Measurements from ENCODE around the gene FSTL4. TPM values are rescaled to one million over a fixed set of nuclear protein-coding genes. Genes with fewer than 3 reads are reported as not detected.

The FSTL4 gene
- total and polyA plus RNA-seq, 2 donors (not counting 1 experiment from before 2014, with no cell fraction given): 0.31 to 6.7 TPM

DNA sequence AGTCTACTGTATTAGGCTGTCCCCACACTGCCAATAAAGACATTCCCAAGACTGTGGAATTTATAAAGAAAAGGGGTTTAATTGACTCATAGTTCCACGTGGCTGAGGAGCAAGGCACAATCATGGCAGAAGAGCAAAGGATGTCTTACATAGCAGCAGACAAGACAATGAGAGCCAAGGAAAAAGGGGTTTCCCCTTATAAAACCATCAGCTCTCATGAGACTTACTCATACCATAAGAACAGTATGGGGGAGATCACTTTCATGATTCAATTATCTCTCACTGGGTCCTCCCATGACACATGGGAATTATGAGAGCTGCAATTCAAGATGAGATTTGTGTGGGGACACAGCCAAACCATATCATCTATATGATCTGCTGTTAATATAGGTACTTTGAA, 14.8 kb upstream of the FSTL4 start:
- Histone ChIP-seq H3K9ac (ENCODE audit: low read length) (no peak overlapping the region), H3K4me1 (ENCODE audit: control insufficient read depth in 2 of 2, insufficient read depth in 2 of 2, low read length in 2 of 2) (no peaks in the 10 kb centered on the region), H3K4me3 (ENCODE audit: control extremely low read depth in 1 of 5, extremely low read depth in 1 of 5, insufficient read depth in 1 of 5, low read depth in 2 of 5, low read length in 4 of 5) (no peak overlapping the region), H3K9me3 (ENCODE audit: control extremely low read depth in 1 of 3, control insufficient read depth in 2 of 3, insufficient read depth in 1 of 3, low read length in 2 of 3) (peaks cover 0 to 2% (median 1%) of the 10 kb centered on the region in 3 donors), H2AFZ (ENCODE audit: insufficient read depth, low read depth, low read length, poor library complexity, severe bottlenecking) (no peak overlapping the region), H3K27me3 (replicated peaks in 1 of 4; ENCODE audit: control extremely low read depth in 1 of 4, control insufficient read depth in 3 of 4, insufficient read depth in 4 of 4, low read length in 3 of 4) (peaks cover 0 to 4% (median 2%) of the 10 kb centered on the region in 4 experiments), H3K27ac (ENCODE audit: low read length in 2 of 2) (no peak overlapping the region), H3K4me2 (replicated peaks; ENCODE audit: low read depth, low read length, poor library complexity, severe bottlenecking) (no peak overlapping the region), H4K20me1 (ENCODE audit: control insufficient read depth, insufficient read depth, low read length, poor library complexity, severe bottlenecking) (no peaks in the 10 kb centered on the region), H3K79me2 (ENCODE audit: control insufficient read depth, insufficient read depth, low read length) (no peaks in the 10 kb centered on the region), H3K36me3 (replicated peaks in 1 of 2; ENCODE audit: control extremely low read depth in 1 of 2, control insufficient read depth in 1 of 2, extremely low read depth in 1 of 2, insufficient read depth in 2 of 2, low read length in 1 of 2) (no peaks in the 10 kb centered on the region)
- CTCF ChIA-PET: interaction anchor here (0.6 kb wide), 1 partner anchor 1026 kb away, joined by 4 read pairs; no protein-coding TSS in a partner anchor
- WGBS (ENCODE audit: insufficient coverage): no CpG with 5 or more reads among the region's 1 CpG
- no peak for TF ChIP-seq EZH2 (IDR thresholded peaks at IDR 0.05; ENCODE audit: borderline replicate concordance, insufficient read depth, low read depth, low read length, poor library complexity, severe bottlenecking)
- TF ChIP-seq, protein P1, sequence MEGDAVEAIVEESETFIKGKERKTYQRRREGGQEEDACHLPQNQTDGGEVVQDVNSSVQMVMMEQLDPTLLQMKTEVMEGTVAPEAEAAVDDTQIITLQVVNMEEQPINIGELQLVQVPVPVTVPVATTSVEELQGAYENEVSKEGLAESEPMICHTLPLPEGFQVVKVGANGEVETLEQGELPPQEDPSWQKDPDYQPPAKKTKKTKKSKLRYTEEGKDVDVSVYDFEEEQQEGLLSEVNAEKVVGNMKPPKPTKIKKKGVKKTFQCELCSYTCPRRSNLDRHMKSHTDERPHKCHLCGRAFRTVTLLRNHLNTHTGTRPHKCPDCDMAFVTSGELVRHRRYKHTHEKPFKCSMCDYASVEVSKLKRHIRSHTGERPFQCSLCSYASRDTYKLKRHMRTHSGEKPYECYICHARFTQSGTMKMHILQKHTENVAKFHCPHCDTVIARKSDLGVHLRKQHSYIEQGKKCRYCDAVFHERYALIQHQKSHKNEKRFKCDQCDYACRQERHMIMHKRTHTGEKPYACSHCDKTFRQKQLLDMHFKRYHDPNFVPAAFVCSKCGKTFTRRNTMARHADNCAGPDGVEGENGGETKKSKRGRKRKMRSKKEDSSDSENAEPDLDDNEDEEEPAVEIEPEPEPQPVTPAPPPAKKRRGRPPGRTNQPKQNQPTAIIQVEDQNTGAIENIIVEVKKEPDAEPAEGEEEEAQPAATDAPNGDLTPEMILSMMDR (IDR thresholded peaks at IDR 0.05): no peak
- Mint-ChIP-seq H3K4me3 (no peak overlapping the region), H3K27ac (no peak overlapping the region), H3K27me3 (peaks cover 46% of the 10 kb centered on the region), H3K9me3 (ENCODE audit: insufficient read depth) (no peaks in the 10 kb centered on the region), H3K4me1 (no peaks in the 10 kb centered on the region)
- POLR2A ChIA-PET: no interaction called here
- no peak for DNase-seq
- no peak for ATAC-seq (ENCODE audit: low read depth)
- intact Hi-C loops (cut with micrococcal nuclease): no loop called here

DNA sequence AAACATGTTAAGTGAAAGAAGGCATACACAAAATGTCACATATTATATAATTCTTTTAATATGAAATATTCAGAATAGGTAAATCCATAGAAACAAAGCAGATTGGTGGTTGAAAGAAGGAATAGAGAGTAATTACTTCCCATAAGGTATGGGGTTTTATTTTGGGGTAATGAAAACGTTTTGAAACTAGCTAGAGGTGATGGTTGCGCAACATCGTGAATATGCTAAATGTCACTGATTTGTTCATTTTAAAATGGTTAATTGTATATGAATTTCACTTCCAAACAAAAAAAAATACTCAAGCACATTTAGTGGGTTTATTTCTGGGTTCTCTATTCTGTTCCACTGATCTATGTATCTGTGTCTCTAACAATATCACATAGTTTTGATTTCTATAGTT, 12.0 kb upstream of the FSTL4 start:
- TF ChIP-seq, protein P1 (IDR thresholded peaks at IDR 0.05): no peak
- TF ChIP-seq EZH2 (IDR thresholded peaks at IDR 0.05; ENCODE audit: borderline replicate concordance, insufficient read depth, low read depth, low read length, poor library complexity, severe bottlenecking): no peak
- H3K79me2 ChIP-seq (ENCODE audit: control insufficient read depth, insufficient read depth, low read length): no peaks in the 10 kb centered on the region
- H3K27me3 Mint-ChIP-seq: peaks cover 36% of the 10 kb centered on the region
- no peaks in the 10 kb centered on the region for H3K36me3 ChIP-seq (replicated peaks in 1 of 2; ENCODE audit: control extremely low read depth in 1 of 2, control insufficient read depth in 1 of 2, extremely low read depth in 1 of 2, insufficient read depth in 2 of 2, low read length in 1 of 2)
- H2AFZ ChIP-seq (ENCODE audit: insufficient read depth, low read depth, low read length, poor library complexity, severe bottlenecking): no peak overlapping the region
- DNase-seq (no peak), ATAC-seq (ENCODE audit: low read depth) (no peak)
- H3K4me1 ChIP-seq (ENCODE audit: control insufficient read depth in 2 of 2, insufficient read depth in 2 of 2, low read length in 2 of 2): no peaks in the 10 kb centered on the region
- no peaks in the 10 kb centered on the region for H3K9me3 Mint-ChIP-seq (ENCODE audit: insufficient read depth)
- no peaks in the 10 kb centered on the region for H3K4me1 Mint-ChIP-seq
- intact Hi-C loops (cut with micrococcal nuclease): no loop called here
- no peaks in the 10 kb centered on the region for H4K20me1 ChIP-seq (ENCODE audit: control insufficient read depth, insufficient read depth, low read length, poor library complexity, severe bottlenecking)
- H3K9ac ChIP-seq (ENCODE audit: low read length): no peak overlapping the region
- H3K4me3 ChIP-seq (ENCODE audit: control extremely low read depth in 1 of 5, extremely low read depth in 1 of 5, insufficient read depth in 1 of 5, low read depth in 2 of 5, low read length in 4 of 5): no peak overlapping the region
- H3K27ac Mint-ChIP-seq: no peak overlapping the region
- peaks cover 0 to 2% (median 1%) of the 10 kb centered on the region in 3 donors for H3K9me3 ChIP-seq (ENCODE audit: control extremely low read depth in 1 of 3, control insufficient read depth in 2 of 3, insufficient read depth in 1 of 3, low read length in 2 of 3)
- ChIA-PET CTCF (interaction anchor here (1.3 kb wide), 1 partner anchor 12 kb away, joined by 4 read pairs; the partner anchor contains the start of gene FSTL4), POLR2A (no interaction called here)
- no CpG with 5 or more reads among the region's 3 CpGs for WGBS (ENCODE audit: insufficient coverage)
- H3K4me3 Mint-ChIP-seq: no peak overlapping the region
- no peak overlapping the region for H3K27ac ChIP-seq (ENCODE audit: low read length in 2 of 2)
- peaks cover 0 to 4% (median 2%) of the 10 kb centered on the region in 4 experiments for H3K27me3 ChIP-seq (replicated peaks in 1 of 4; ENCODE audit: control extremely low read depth in 1 of 4, control insufficient read depth in 3 of 4, insufficient read depth in 4 of 4, low read length in 3 of 4)
- H3K4me2 ChIP-seq (replicated peaks; ENCODE audit: low read depth, low read length, poor library complexity, severe bottlenecking): no peak overlapping the region

All from B cell (primary cell).